Effector memory CD4-positive, alpha-beta T cell (primary cell): ENCODE data around the gene SLK.

Source experiments
- DNase-seq, 3 donors: peaks; one replicate each; pipeline ENCODE4 v3.0.0-alpha.2; 2020
- H3K27ac ChIP-seq: 2 replicates; pipeline ENCODE4 v1.7.0; 2013; ENCODE audit warnings: mild to moderate bottlenecking, low read length, moderate library complexity; ENCODE audit not compliant: insufficient read depth, poor library complexity, severe bottlenecking
- H3K27me3 ChIP-seq: replicated peaks from 2 replicates; pipeline ENCODE4 v1.7.0; 2013; ENCODE audit warnings: mild to moderate bottlenecking, low read length; ENCODE audit not compliant: insufficient read depth, control insufficient read depth, poor library complexity, severe bottlenecking
- H3K36me3 ChIP-seq: 2 replicates; pipeline ENCODE4 v1.7.0; 2013; ENCODE audit warnings: mild to moderate bottlenecking, low read length, moderate library complexity; ENCODE audit not compliant: control insufficient read depth, insufficient read depth
- H3K4me1 ChIP-seq: 2 replicates; pipeline ENCODE4 v1.7.0; 2013; ENCODE audit warnings: low read length, mild to moderate bottlenecking; ENCODE audit not compliant: control insufficient read depth, insufficient read depth, poor library complexity, severe bottlenecking
- H3K4me3 ChIP-seq: 2 replicates; pipeline ENCODE4 v1.7.0; 2013; ENCODE audit warnings: low read length, low read depth, mild to moderate bottlenecking; ENCODE audit not compliant: insufficient read depth, poor library complexity, severe bottlenecking
- H3K9me3 ChIP-seq: 2 replicates; pipeline ENCODE4 v1.7.0; 2013; ENCODE audit warnings: mild to moderate bottlenecking, low read length, moderate library complexity; ENCODE audit not compliant: control insufficient read depth

Gene SLK

DNA sequence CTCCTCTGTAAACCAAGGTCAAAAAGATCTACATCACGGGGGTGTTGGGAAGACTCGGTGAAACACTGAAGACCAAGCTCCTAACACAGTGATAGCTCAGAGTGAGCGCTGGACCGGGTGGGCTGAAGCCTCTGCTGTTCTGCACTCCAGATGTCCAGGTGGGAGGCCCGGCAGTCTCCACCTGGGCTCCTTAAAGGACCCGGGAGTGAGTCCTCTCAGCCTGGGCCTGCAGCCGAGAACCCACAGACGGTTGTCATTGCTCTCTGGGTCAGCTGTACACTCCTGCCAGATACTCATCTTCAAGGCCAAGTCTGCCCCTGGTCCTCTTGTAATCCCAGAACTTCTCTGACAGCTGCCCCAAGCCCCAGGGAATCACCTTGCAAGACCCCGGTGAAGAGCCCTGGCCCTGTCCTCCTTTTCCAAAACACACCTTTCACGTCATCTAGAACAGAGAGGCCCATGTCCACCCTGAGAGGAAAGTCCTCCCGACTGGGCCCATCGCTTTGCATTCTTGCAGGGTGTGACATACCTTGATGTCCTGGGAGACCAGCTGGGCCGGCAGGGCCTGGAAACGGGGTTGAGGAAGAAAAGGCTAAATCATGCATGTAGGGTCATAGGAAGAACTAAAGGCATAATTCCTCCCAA lies 75.1 kb downstream of the SLK start:
- DNase-seq: no peak
- Histone ChIP-seq H3K36me3 (no peaks in the 10 kb centered on the region), H3K27me3 (no peaks in the 10 kb centered on the region), H3K4me1 (no peaks in the 10 kb centered on the region), H3K9me3 (no peaks in the 10 kb centered on the region), H3K4me3 (no peak overlapping the region), H3K27ac (no peak overlapping the region)

DNA sequence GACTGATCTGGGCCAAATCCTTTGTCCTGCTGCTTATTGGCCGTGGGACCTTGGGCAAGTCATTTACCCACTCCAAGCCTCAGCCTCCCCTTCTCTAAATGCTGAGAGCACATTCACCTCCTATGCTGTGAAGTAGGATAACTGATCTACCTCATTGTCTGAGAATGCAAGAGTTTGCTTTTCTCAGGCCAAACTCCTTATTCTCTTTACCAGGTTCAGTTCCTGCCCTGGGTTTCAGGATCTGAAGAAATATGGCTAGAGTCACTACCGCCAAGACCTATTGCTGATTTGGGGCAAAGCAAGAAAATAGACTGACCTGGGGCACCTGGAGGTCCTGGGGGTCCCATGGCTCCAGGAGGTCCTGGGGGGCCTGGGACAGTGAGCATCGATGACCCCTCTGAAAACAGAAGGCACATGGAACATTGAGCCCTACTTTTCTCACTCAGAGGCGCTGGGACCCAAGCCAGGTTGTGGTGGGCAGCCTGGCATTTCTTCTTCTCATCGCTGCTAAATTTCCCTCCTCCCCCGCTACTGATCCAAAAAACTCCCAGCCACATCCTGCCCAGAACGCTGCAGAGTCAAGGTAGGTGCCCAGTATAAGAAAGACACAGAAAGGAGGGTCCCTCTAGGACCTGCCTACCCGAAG lies 76.4 kb downstream of the SLK start:
- Histone ChIP-seq H3K27me3 (no peaks in the 10 kb centered on the region), H3K4me3 (no peak overlapping the region), H3K27ac (no peak overlapping the region), H3K36me3 (no peaks in the 10 kb centered on the region), H3K9me3 (no peaks in the 10 kb centered on the region), H3K4me1 (no peaks in the 10 kb centered on the region)
- DNase-seq: no peak

DNA sequence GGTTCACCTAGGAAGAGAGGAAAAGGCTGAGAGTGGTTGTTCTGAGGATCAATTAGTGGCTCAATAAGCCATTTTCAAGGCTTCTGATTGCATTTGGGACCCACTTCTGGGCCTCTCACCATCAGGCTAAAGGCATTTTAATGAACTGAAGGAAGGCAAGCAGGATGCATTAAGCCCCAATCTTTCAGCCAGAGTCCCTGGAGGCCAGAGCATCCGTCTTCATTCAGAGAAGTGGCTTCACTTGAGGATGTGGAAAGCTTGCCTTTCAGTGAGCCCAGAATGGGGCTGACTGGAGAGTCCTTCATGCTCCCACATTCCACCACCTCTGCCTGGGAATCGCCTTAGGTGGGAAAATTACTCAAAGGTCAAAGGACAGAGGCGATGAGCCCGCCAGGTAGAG lies 76.9 kb downstream of the SLK start:
- no peaks in the 10 kb centered on the region for H3K4me1 ChIP-seq
- DNase-seq: no peak
- H3K4me3 ChIP-seq: no peak overlapping the region
- H3K27me3 ChIP-seq: no peaks in the 10 kb centered on the region
- no peaks in the 10 kb centered on the region for H3K36me3 ChIP-seq
- no peaks in the 10 kb centered on the region for H3K9me3 ChIP-seq
- H3K27ac ChIP-seq: no peak overlapping the region

DNA sequence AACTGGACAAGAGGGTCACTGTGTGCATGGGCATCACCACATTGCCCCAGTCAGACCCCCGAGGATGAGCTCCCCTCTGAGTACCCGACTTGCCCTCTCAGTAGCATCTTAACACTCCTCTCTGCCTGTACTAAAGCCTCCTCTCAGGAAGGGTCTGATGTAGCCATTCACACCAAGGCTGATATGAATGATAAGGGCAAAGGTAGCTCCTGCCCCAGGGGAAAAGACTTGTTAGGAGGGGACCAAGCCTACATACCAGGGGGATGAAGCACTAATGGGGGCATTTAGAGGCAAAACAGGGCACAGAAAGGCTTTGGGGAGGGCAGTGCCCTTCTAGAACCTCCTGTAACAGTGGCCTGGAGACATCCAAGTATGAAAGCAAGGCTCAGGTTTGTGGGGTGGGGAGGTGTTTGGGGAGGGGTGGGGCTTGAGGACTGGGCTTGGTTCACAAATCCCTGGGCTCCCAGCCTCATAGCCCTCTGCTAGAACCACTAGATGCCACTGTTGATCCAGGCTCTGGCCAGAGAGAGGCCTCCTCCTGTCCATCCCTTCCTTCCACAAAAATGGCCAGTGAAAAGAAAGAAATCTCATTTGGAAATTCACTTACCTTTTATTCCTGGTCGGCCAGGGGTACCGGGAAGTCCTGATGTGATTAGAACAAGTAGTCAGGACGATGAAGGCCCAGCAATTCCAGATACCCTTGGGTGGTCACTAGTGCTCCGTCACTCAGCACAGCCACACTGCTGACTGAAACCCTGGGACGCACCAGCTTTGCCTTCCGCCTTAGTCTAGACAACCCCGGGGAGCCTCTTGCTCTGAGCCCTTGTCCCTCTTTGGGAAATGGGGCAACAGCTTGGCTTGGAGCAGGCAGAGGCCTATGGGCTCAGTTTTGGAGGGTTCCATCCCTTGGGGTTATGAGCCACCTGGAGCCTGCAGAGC lies 78.5 kb downstream of the SLK start:
- DNase-seq: no peak
- Histone ChIP-seq H3K27me3 (no peaks in the 10 kb centered on the region), H3K4me1 (no peaks in the 10 kb centered on the region), H3K9me3 (no peaks in the 10 kb centered on the region), H3K4me3 (no peak overlapping the region), H3K36me3 (no peaks in the 10 kb centered on the region), H3K27ac (no peak overlapping the region)

DNA sequence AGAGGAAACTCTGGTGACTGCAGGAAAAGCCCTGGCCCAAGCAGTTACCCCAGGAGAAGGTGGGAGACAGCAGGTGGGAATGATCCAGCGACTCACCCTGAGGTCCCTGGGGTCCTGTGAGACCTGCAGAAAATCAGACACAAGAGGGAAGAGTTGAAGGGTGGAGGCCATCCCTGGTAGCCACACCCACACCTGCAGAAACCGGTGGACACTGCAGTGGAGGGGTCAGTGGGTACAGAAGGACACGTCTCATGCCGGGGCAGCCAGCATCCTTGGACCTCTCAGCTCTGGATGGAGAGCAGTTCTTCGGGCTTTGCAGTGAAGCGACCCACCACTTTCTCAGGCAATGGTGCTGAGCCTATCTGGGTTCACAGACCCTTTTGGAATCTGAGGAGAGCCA lies 79.7 kb downstream of the SLK start:
- Histone ChIP-seq H3K36me3 (no peaks in the 10 kb centered on the region), H3K4me1 (no peaks in the 10 kb centered on the region)
- no peak for DNase-seq

DNA sequence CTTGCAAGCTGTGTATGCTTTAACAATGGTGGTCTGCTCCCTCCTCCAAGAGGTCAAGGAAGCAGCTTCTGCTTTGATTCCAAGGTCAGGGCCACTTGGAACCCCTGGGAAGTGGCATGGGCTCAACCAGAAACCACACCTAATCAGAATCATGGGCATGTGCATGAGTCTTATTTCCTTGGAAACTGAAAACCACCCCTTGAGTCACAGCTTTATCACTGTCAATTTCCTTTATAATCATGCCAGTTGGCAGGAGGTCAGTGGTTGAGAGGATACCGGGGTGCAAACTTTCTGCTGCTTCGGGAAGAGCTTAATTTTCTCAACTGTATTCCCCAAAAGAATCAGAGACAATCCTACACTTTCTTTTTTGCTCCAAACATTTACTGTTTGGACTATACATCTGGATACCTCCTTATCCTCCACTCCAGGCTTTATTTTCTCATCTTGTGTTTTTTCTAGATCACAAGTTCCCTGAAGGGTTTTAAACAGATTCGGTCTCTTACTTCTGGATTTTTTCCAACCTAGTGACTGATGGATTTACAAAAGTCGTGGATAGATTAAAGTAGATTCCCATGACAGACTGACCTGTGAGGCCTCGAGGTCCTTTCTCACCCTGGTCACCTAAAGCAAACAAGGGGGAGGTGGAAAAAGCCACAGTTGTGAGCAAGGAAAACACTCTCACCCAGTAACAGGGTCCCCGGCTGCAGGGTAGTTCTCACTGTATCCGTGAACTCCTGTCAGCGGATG lies 82.7 kb downstream of the SLK start:
- no peaks in the 10 kb centered on the region for H3K36me3 ChIP-seq
- H3K27ac ChIP-seq: no peak overlapping the region

More for the DNA sequence above, 79.7 kb downstream of the SLK start:
- no peak overlapping the region for H3K27ac ChIP-seq
- no peaks in the 10 kb centered on the region for H3K27me3 ChIP-seq
- H3K9me3 ChIP-seq: no peaks in the 10 kb centered on the region
- H3K4me3 ChIP-seq: no peak overlapping the region

DNA sequence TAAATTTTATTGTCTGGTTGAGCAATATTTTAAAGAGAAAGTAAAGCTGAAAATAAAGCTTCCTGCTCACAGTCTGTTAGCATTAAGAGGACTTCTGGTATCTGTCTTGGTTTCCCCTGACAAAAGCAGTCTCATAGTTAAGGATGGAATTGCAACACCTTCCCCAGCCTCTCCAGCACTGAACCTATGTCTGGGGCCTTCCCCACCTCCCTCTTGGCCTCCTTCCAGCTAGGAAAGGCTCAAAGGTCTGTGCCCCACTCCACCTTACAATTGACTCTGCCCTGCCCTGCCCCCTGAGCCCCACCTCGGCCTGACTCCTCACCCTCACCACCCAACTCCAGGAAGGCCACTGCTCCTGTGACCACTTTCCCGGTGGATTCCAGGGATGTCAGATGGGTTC lies 85.5 kb downstream of the SLK start:
- no peaks in the 10 kb centered on the region for H3K4me1 ChIP-seq
- H3K36me3 ChIP-seq: no peaks in the 10 kb centered on the region
- H3K27me3 ChIP-seq: no peaks in the 10 kb centered on the region
- H3K4me3 ChIP-seq: no peak overlapping the region
- no peak for DNase-seq
- H3K27ac ChIP-seq: no peak overlapping the region
- no peaks in the 10 kb centered on the region for H3K9me3 ChIP-seq

More for the DNA sequence above, 82.7 kb downstream of the SLK start:
- no peaks in the 10 kb centered on the region for H3K9me3 ChIP-seq
- no peak for DNase-seq
- H3K27me3 ChIP-seq: no peaks in the 10 kb centered on the region
- no peaks in the 10 kb centered on the region for H3K4me1 ChIP-seq
- no peak overlapping the region for H3K4me3 ChIP-seq

DNA sequence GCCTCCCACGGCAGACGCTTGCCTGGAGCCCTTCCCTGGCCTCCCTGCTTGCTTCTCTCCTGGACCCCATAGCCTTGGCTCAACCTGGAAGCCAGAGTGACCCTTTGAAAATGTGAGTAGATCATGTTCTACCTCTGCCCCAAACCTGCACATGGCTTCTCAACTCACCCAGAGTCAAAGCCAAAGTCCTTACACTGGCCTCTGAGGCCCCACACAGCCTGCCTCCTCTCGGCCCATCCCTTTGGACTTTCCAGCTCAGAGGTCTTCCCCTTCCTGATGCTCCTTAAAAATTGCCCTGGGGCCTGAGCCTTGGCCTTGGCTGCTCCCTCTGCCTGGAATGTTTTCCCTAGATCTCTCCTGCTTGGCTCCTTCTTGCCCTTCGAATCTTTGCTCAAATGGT lies 86.3 kb downstream of the SLK start:
- H3K9me3 ChIP-seq: no peaks in the 10 kb centered on the region
- H3K27ac ChIP-seq: no peak overlapping the region
- DNase-seq: no peak
- no peaks in the 10 kb centered on the region for H3K36me3 ChIP-seq
- no peaks in the 10 kb centered on the region for H3K4me1 ChIP-seq
- H3K4me3 ChIP-seq: no peak overlapping the region
- H3K27me3 ChIP-seq: no peaks in the 10 kb centered on the region

DNA sequence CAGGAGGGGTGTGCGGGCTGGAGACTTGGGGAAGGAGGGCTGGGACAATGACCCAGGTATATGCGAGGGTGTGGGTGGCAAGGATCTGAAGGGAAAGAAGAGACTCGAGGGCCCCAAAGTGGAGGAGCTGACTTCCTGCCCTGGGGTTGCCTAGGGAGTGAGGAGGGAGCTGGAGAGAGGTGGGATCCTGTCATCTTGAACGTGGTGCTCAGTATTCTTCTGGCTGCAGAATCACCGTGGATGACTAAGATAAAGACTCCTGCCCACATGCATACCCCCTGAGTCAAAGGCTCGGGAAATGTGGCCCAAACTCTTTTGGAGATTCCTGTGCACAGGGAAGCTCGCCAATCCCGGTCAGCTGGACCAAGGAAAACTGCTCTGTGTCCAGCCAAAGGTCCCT lies 87.5 kb downstream of the SLK start:
- Histone ChIP-seq H3K4me1 (no peaks in the 10 kb centered on the region), H3K27ac (no peak overlapping the region), H3K9me3 (no peaks in the 10 kb centered on the region), H3K4me3 (no peak overlapping the region), H3K27me3 (no peaks in the 10 kb centered on the region), H3K36me3 (no peaks in the 10 kb centered on the region)
- DNase-seq: no peak
